ENCODE measurements around the gene TAF1B.

- TF ChIP-seq POLR2A (IDR thresholded peaks at IDR 0.05) (no peak), CTCF (IDR thresholded peaks at IDR 0.05) (no peak), EP300 (IDR thresholded peaks at IDR 0.05) (no peak)
Measured at GRCh38 chr2:9885036-9885684, 41.9 kb downstream of the TAF1B start.

Measured in ovary (tissue), 3 donors.